IMR-90 (cell line): ENCODE measurements around the gene EFCAB8. TPM values are rescaled to one million over a fixed set of nuclear protein-coding genes. Genes with fewer than 3 reads are reported as not detected.

ENCODE experiments used
- ATAC-seq: fragments of 200-7000 bp; cut with Tn5 transposase; 2 replicates; pipeline ENCODE4 v1.9.1; 2020; ENCODE audit warnings: low read depth, mild to moderate bottlenecking, moderate library complexity
- BruUV-seq: library from RNA; stranded (reverse); fragments of 400-500 nt; replicated peaks from 2 replicates; lab custom pipeline; 2021; lab: Mats Ljungman, UMichigan
- CTCF ChIA-PET: fragments of 300-600 bp; formaldehyde crosslinking; extraction: SDS; loops from one replicate; lab custom pipeline; 2021; ENCODE audit warnings: antibody characterized with exemption; lab: Yijun Ruan, JAX
- POLR2A ChIA-PET: fragments of 300-600 bp; sonication (Branson Sonifier 250); formaldehyde crosslinking; loops from one replicate; lab custom pipeline; 2022; ENCODE audit warnings: antibody characterized with exemption; ENCODE audit not compliant: unreplicated experiment; lab: Charles Lee
- DNase-seq: peaks from one replicate; pipeline ENCODE4 v3.0.0; 2013
- H2AFZ ChIP-seq: replicated peaks from 2 replicates; pipeline ENCODE3; 2013; ENCODE audit warnings: low read length, mild to moderate bottlenecking; ENCODE audit not compliant: poor library complexity
- H2AK5ac ChIP-seq: 2 replicates; pipeline ENCODE4 v1.6.1; 2013; ENCODE audit warnings: low read depth, low read length, inconsistent platforms
- H2AK9ac ChIP-seq: replicated peaks from 2 replicates; pipeline ENCODE3; 2013; ENCODE audit warnings: mild to moderate bottlenecking, low read depth, low read length, moderate library complexity; ENCODE audit not compliant: poor library complexity
- H2BK120ac ChIP-seq: 2 replicates; pipeline ENCODE4 v1.6.1; 2013; ENCODE audit warnings: low read depth, low read length, inconsistent platforms
- H2BK15ac ChIP-seq: 3 replicates; pipeline ENCODE4 v1.6.1; 2013; ENCODE audit warnings: low read depth, low read length, inconsistent platforms
- H2BK20ac ChIP-seq: 2 replicates; pipeline ENCODE4 v1.6.1; 2013; ENCODE audit warnings: low read depth, mild to moderate bottlenecking, inconsistent platforms, low read length, moderate library complexity
- H2BK5ac ChIP-seq: 2 replicates; pipeline ENCODE4 v1.6.1; 2013; ENCODE audit warnings: mild to moderate bottlenecking, low read depth, low read length, inconsistent platforms; ENCODE audit not compliant: poor library complexity, severe bottlenecking
- H3K14ac ChIP-seq: replicated peaks from 2 replicates; pipeline ENCODE4 v1.6.1; 2013; ENCODE audit warnings: low read depth, low read length, inconsistent platforms
- H3K18ac ChIP-seq: 2 replicates; pipeline ENCODE4 v1.6.1; 2013; ENCODE audit warnings: low read depth, low read length, control low read depth
- H3K23ac ChIP-seq: 2 replicates; pipeline ENCODE4 v1.6.1; 2013; ENCODE audit warnings: low read depth, low read length, inconsistent platforms
- H3K27ac ChIP-seq: 2 replicates; pipeline ENCODE4 v1.5.1; 2013; ENCODE audit warnings: mild to moderate bottlenecking, control low read depth, low read length; ENCODE audit not compliant: insufficient read depth
- H3K27me3 ChIP-seq: 2 replicates; pipeline ENCODE4 v1.6.1; 2013; ENCODE audit warnings: low read length; ENCODE audit not compliant: control insufficient read depth, insufficient read depth
- H3K36me3 ChIP-seq: 2 replicates; pipeline ENCODE4 v1.6.1; 2013; ENCODE audit warnings: low read length, mixed read lengths; ENCODE audit not compliant: control insufficient read depth, insufficient read depth
- H3K4ac ChIP-seq: 2 replicates; pipeline ENCODE4 v1.6.1; 2013; ENCODE audit warnings: low read depth, low read length, inconsistent platforms
- H3K4me1 ChIP-seq: 2 replicates; pipeline ENCODE4 v1.6.1; 2013; ENCODE audit warnings: low read length, mixed read lengths; ENCODE audit not compliant: control insufficient read depth, insufficient read depth
- H3K4me2 ChIP-seq: 2 replicates; pipeline ENCODE4 v1.6.1; 2013; ENCODE audit warnings: low read depth, mild to moderate bottlenecking, control low read depth, low read length, moderate library complexity
- H3K4me3 ChIP-seq: 2 replicates; pipeline ENCODE4 v1.5.1; 2013; ENCODE audit warnings: low read depth, mild to moderate bottlenecking, control low read depth, low read length, moderate library complexity; ENCODE audit not compliant: insufficient read depth
- H3K56ac ChIP-seq: 2 replicates; pipeline ENCODE4 v1.6.1; 2013; ENCODE audit warnings: low read length, inconsistent platforms; ENCODE audit not compliant: insufficient read depth; ENCODE audit errors: extremely low read depth
- H3K79me1 ChIP-seq, 2 experiments: 2 replicates each; pipeline ENCODE4 v1.6.1; 2013; ENCODE audit warnings: low read length in 2 of 2, inconsistent platforms in 1 of 2, low read depth in 1 of 2
- H3K9ac ChIP-seq: 2 replicates; pipeline ENCODE4 v1.6.1; 2013; ENCODE audit warnings: low read depth, low read length, control low read depth
- H3K9me1 ChIP-seq: 2 replicates; pipeline ENCODE4 v1.6.1; 2013; ENCODE audit warnings: low read length, inconsistent platforms; ENCODE audit not compliant: insufficient read depth
- H3K9me3 ChIP-seq: 2 replicates; pipeline ENCODE4 v1.6.1; 2013; ENCODE audit warnings: low read length; ENCODE audit not compliant: control insufficient read depth, insufficient read depth
- H4K20me1 ChIP-seq: 2 replicates; pipeline ENCODE4 v1.6.1; 2013; ENCODE audit warnings: low read length, inconsistent platforms; ENCODE audit not compliant: insufficient read depth
- H4K5ac ChIP-seq: 2 replicates; pipeline ENCODE4 v1.6.1; 2013; ENCODE audit warnings: mild to moderate bottlenecking, low read depth, low read length, control low read depth
- H4K8ac ChIP-seq, 2 experiments: 2 replicates each; pipeline ENCODE4 v1.6.1; 2013; ENCODE audit warnings: low read depth in 2 of 2, low read length in 2 of 2, control low read depth in 1 of 2, inconsistent platforms in 1 of 2
- H4K91ac ChIP-seq: 2 replicates; pipeline ENCODE4 v1.6.1; 2013; ENCODE audit warnings: low read depth, low read length, inconsistent platforms; ENCODE audit not compliant: insufficient read depth
- CHD1 ChIP-seq: IDR thresholded peaks from 2 replicates; pipeline ENCODE4 v1.6.1; 2012; ENCODE audit warnings: low read depth, low read length, improper control_type of control experiment
- ELK1 ChIP-seq: fragments of 150-350 bp; IDR thresholded peaks from 2 replicates; pipeline ENCODE4 v1.6.1; 2016; ENCODE audit warnings: low read depth, mild to moderate bottlenecking, low read length, moderate library complexity, borderline replicate concordance
- FOS ChIP-seq: fragments of 150-350 bp; IDR thresholded peaks from 2 replicates; pipeline ENCODE4 v1.6.1; 2016; ENCODE audit warnings: low read depth, low read length
- MAZ ChIP-seq: IDR thresholded peaks from 2 replicates; pipeline ENCODE4 v1.6.1; 2012; ENCODE audit warnings: low read depth, mild to moderate bottlenecking, low read length, improper control_type of control experiment, moderate library complexity, borderline replicate concordance
- POLR2A ChIP-seq: IDR thresholded peaks from 2 replicates; pipeline ENCODE4 v1.6.1; 2012; ENCODE audit warnings: mild to moderate bottlenecking, low read depth, low read length
- RFX5 ChIP-seq: IDR thresholded peaks from 2 replicates; pipeline ENCODE4 v1.8.0; 2012; ENCODE audit warnings: low read depth, mild to moderate bottlenecking, low read length, moderate library complexity
- WGBS, 2 experiments: methylation state at CpG; one replicate each; pipeline versions ENCODE4 v1.1.5 to v1.1.7; 2013; ENCODE audit warnings: missing lambda C conversion rate in 2 of 2; ENCODE audit not compliant: insufficient read length in 1 of 2; ENCODE audit errors: extremely low coverage in 2 of 2; 5-methylcytosine and 5-hydroxymethylcytosine counted together
- dilution Hi-C: fragments of 300-500 bp; cut with HindIII; formaldehyde crosslinking; loops from one replicate; pipeline ENCODE4 v1.14.3; 2018; ENCODE audit warnings: low sequenced_read_pairs; ENCODE audit not compliant: unreplicated experiment
- in situ Hi-C: fragments of 300-500 bp; cut with MboI; formaldehyde crosslinking; loops from 3 replicates; pipeline ENCODE4 v1.14.3; 2019; ENCODE audit warnings: low sequenced_read_pairs, inconsistent platforms, mixed read lengths
- intact Hi-C: fragments of 100-400 bp; cut with micrococcal nuclease; formaldehyde crosslinking; loops from 2 replicates; pipeline ENCODE4 v1.10.0; 2022
- polyA plus RNA-seq, 3 experiments: library from polyadenylated mRNA; depleted of rRNA; stranded (reverse); fragments of >200 nt; gene quantifications; 2 replicates each; pipeline ENCODE4 v1.2.3, GENCODE V29; 2012; ENCODE audit warnings: low replicate concordance in 1 of 3
- total RNA-seq: library from RNA; depleted of rRNA; stranded (reverse); fragments of >200 nt; gene quantifications from 2 replicates; pipeline ENCODE4 v1.2.3, GENCODE V29; 2012

Gene EFCAB8
- total and polyA plus RNA-seq, 2 of the 4 experiments (the other 2 are of a cell fraction) = not detected

- no peak overlapping the region for H3K4me3 ChIP-seq
- H4K91ac ChIP-seq = no peak overlapping the region
- dilution Hi-C loops (no loop called here), in situ Hi-C loops (no loop called here), intact Hi-C loops (no loop called here)
- no peak overlapping the region for H3K4me2 ChIP-seq
- H4K5ac ChIP-seq = no peak overlapping the region
- no peak overlapping the region for H3K18ac ChIP-seq
- no TSS peak for BruUV-seq
- ChIA-PET CTCF (interaction anchor here (0.6 kb wide), 1 partner anchor 522 kb away, joined by 7 read pairs; no protein-coding TSS in a partner anchor), POLR2A (no interaction called here)
- H2AK9ac ChIP-seq = no peak overlapping the region
- H3K79me1 ChIP-seq = peaks cover 23 to 74% of the 10 kb centered on the region in 2 experiments
- H2AFZ ChIP-seq = no peak overlapping the region
- peaks cover 15% of the 10 kb centered on the region for H3K4me1 ChIP-seq
- no peak overlapping the region for H2BK120ac ChIP-seq
- DNase-seq (no peak), ATAC-seq (no peak)
- no peak overlapping the region; the same call in 1 of the 2 replicates for H3K23ac ChIP-seq
- H2BK20ac ChIP-seq = no peak overlapping the region
- H2AK5ac ChIP-seq = no peak overlapping the region
- H3K4ac ChIP-seq = no peak overlapping the region
- H3K9me1 ChIP-seq = peaks cover 6% of the 10 kb centered on the region; the same call in 1 of the 2 replicates
- no peak overlapping the region for H3K56ac ChIP-seq
- H3K9ac ChIP-seq = no peak overlapping the region
- H4K20me1 ChIP-seq = peaks cover 81% of the 10 kb centered on the region
- no peaks in the 10 kb centered on the region for H3K9me3 ChIP-seq
- no peak overlapping the region for H2BK15ac ChIP-seq
- no peak overlapping the region for H4K8ac ChIP-seq
- peaks cover 38% of the 10 kb centered on the region for H3K36me3 ChIP-seq
- H2BK5ac ChIP-seq = no peak overlapping the region
- no peaks in the 10 kb centered on the region for H3K27me3 ChIP-seq
- TF ChIP-seq FOS = no peak
- no peak for TF ChIP-seq RFX5
- no peak for TF ChIP-seq POLR2A
- no peak for TF ChIP-seq ELK1
- TF ChIP-seq CHD1 = no peak
- TF ChIP-seq MAZ = no peak
- no peak overlapping the region for H3K27ac ChIP-seq
- no peak overlapping the region for H3K14ac ChIP-seq
- 100% methylated on average over 1 of the region's 11 CpGs; no CpG with 5 or more reads in 1 of the 2 experiments for WGBS, 2 experiments
These were observed 26.1 kb upstream of the EFCAB8 start for GRCh38 chr20:32832664-32833063.
